GM23338 (cell line): Measurements from ENCODE around the gene SLC25A26. TPM values are rescaled to one million over a fixed set of nuclear protein-coding genes. Genes with fewer than 3 reads are reported as not detected.

Source experiments
- ATAC-seq: fragments of 200-7000 bp; cut with Tn5 transposase; 3 replicates; pipeline ENCODE4 v1.9.1; 2020
- DNase-seq: peaks from one replicate; pipeline ENCODE4 v3.0.0-alpha.2; 2015; ENCODE audit warnings: low spot score
- H2AFZ ChIP-seq: fragments of 200-600 bp; sonication (generic); 2 replicates; pipeline ENCODE4 v1.8.0; 2016; ENCODE audit warnings: antibody characterized with exemption, mild to moderate bottlenecking, moderate library complexity
- H3F3A ChIP-seq: fragments of 200-600 bp; sonication (generic); replicated peaks from 2 replicates; pipeline ENCODE4 v1.8.0; 2017; ENCODE audit warnings: antibody characterized with exemption, mixed run types, low read depth
- H3K27ac ChIP-seq: fragments of 200-600 bp; sonication (generic); 2 replicates; pipeline ENCODE4 v1.6.1; 2016; ENCODE audit warnings: low read depth
- H3K27me3 ChIP-seq: fragments of 200-600 bp; sonication (generic); 2 replicates; pipeline ENCODE4 v1.8.0; 2016; ENCODE audit warnings: mild to moderate bottlenecking, mixed run types, moderate library complexity; ENCODE audit not compliant: insufficient read depth
- H3K36me3 ChIP-seq: fragments of 200-600 bp; sonication (generic); 2 replicates; pipeline ENCODE4 v1.8.0; 2016; ENCODE audit warnings: mild to moderate bottlenecking; ENCODE audit not compliant: insufficient read depth
- H3K4me1 ChIP-seq: fragments of 200-600 bp; sonication (generic); 2 replicates; pipeline ENCODE4 v1.8.0; 2016; ENCODE audit warnings: mild to moderate bottlenecking, moderate library complexity; ENCODE audit not compliant: insufficient read depth
- H3K4me2 ChIP-seq: fragments of 200-600 bp; sonication (generic); 2 replicates; pipeline ENCODE4 v1.7.1; 2017; ENCODE audit warnings: mixed run types
- H3K4me3 ChIP-seq: fragments of 200-600 bp; sonication (generic); 2 replicates; pipeline ENCODE4 v1.6.1; 2016; ENCODE audit warnings: mixed run types
- H3K79me2 ChIP-seq: fragments of 200-600 bp; sonication (generic); replicated peaks from 2 replicates; pipeline ENCODE4 v1.8.0; 2017; ENCODE audit warnings: mild to moderate bottlenecking; ENCODE audit not compliant: insufficient read depth
- H3K9me2 ChIP-seq: fragments of 200-600 bp; sonication (generic); 2 replicates; pipeline ENCODE4 v1.8.0; 2017; ENCODE audit not compliant: insufficient read depth
- H4K20me1 ChIP-seq: fragments of 200-600 bp; sonication (generic); replicated peaks from 2 replicates; pipeline ENCODE4 v1.8.0; 2017; ENCODE audit warnings: mild to moderate bottlenecking; ENCODE audit not compliant: insufficient read depth
- H3K27ac Mint-ChIP-seq: 2 replicates; pipeline ENCODE4 v1.8.0; 2020; ENCODE audit warnings: inconsistent platforms, mild to moderate bottlenecking, moderate library complexity, mixed read lengths
- H3K27me3 Mint-ChIP-seq: 3 replicates; pipeline ENCODE4 v1.8.0; 2022; ENCODE audit warnings: low read depth, mild to moderate bottlenecking, moderate library complexity, mixed read lengths, inconsistent platforms; ENCODE audit not compliant: insufficient read depth, poor library complexity
- H3K36me3 Mint-ChIP-seq: 3 replicates; pipeline ENCODE4 v1.8.0; 2021; ENCODE audit warnings: low read depth, mild to moderate bottlenecking, inconsistent platforms, moderate library complexity, mixed read lengths
- H3K4me1 Mint-ChIP-seq: 3 replicates; pipeline ENCODE4 v1.8.0; 2020; ENCODE audit warnings: mild to moderate bottlenecking, inconsistent platforms, mixed read lengths
- H3K4me3 Mint-ChIP-seq: 3 replicates; pipeline ENCODE4 v1.8.0; 2021; ENCODE audit warnings: moderate library complexity, mild to moderate bottlenecking, inconsistent platforms, mixed read lengths
- H3K9me3 Mint-ChIP-seq: 3 replicates; pipeline ENCODE4 v1.8.0; 2020; ENCODE audit warnings: moderate library complexity, mild to moderate bottlenecking, inconsistent platforms, mixed read lengths
- CREB1 ChIP-seq: fragments of 250-450 bp; sonication (Bioruptor Pico); IDR thresholded peaks from 2 replicates; pipeline ENCODE4 v1.5.0; 2020; ENCODE audit warnings: low read depth, mild to moderate bottlenecking, moderate library complexity
- CTCF ChIP-seq, 2 experiments: fragments of 200-600 bp in 1 of 2; sonication (generic) in 1 of 2; conservative IDR thresholded peaks; 2 replicates each; pipeline versions ENCODE4 v1.5.1 to v1.6.1; 2016 to 2017; ENCODE audit warnings: antibody characterized with exemption in 2 of 2, low read depth in 2 of 2, mild to moderate bottlenecking in 2 of 2, moderate library complexity in 1 of 2
- ETS1 ChIP-seq: IDR thresholded peaks from 2 replicates; pipeline ENCODE4 v1.6.1; 2016; ENCODE audit warnings: antibody characterized with exemption
- EZH2 ChIP-seq: fragments of 200-600 bp; sonication (generic); IDR thresholded peaks from one replicate; pipeline ENCODE4 v1.8.0; 2017; ENCODE audit warnings: antibody characterized with exemption, mild to moderate bottlenecking, low read depth; ENCODE audit not compliant: unreplicated experiment
- EZH2phosphoT487 ChIP-seq: fragments of 200-600 bp; sonication (generic); IDR thresholded peaks from one replicate; pipeline ENCODE4 v1.8.1; 2018; ENCODE audit warnings: antibody characterized with exemption; ENCODE audit not compliant: unreplicated experiment
- JUNB ChIP-seq: IDR thresholded peaks from one replicate; pipeline ENCODE4 v1.6.1; 2016; ENCODE audit warnings: antibody characterized with exemption; ENCODE audit not compliant: unreplicated experiment
- NANOG ChIP-seq: IDR thresholded peaks from 2 replicates; pipeline ENCODE4 v1.6.1; 2016; ENCODE audit warnings: antibody characterized with exemption, borderline replicate concordance
- POLR2AphosphoS5 ChIP-seq: IDR thresholded peaks from 2 replicates; pipeline ENCODE4 v1.6.1; 2016; ENCODE audit warnings: antibody characterized with exemption, low read depth
- REST ChIP-seq: IDR thresholded peaks from one replicate; pipeline ENCODE4 v1.6.1; 2018; ENCODE audit warnings: antibody characterized with exemption; ENCODE audit not compliant: unreplicated experiment
- STAT1 ChIP-seq: IDR thresholded peaks from one replicate; pipeline ENCODE4 v1.6.1; 2016; ENCODE audit warnings: antibody characterized with exemption; ENCODE audit not compliant: unreplicated experiment
- ZNF114 ChIP-seq: fragments of 250-450 bp; sonication (Bioruptor Pico); IDR thresholded peaks from 2 replicates; pipeline ENCODE4 v1.5.0; 2020; ENCODE audit warnings: mild to moderate bottlenecking, moderate library complexity
- ZNF331 ChIP-seq: fragments of 250-450 bp; sonication (Bioruptor Pico); IDR thresholded peaks from 2 replicates; pipeline ENCODE4 v1.5.0; 2020; ENCODE audit warnings: low read depth, mild to moderate bottlenecking, moderate library complexity
- polyA plus RNA-seq: library from polyadenylated mRNA; unstranded; fragments of >200 nt; fragmentation: Nextera tagmentation; extraction: Ambion mirVana; gene quantifications from 2 replicates; pipeline ENCODE4 v1.2.1, GENCODE V29; 2016
- total RNA-seq: library from RNA; depleted of rRNA; stranded (reverse); fragments of >200 nt; shearing (Covaris generic); gene quantifications from 2 replicates; pipeline ENCODE4 v1.2.3, GENCODE V29; 2014
- TF ChIP-seq, protein P1 (sequence below): fragments of 250-450 bp; sonication (Bioruptor Pico); IDR thresholded peaks from 2 replicates; pipeline ENCODE4 v1.5.0; 2020; ENCODE audit warnings: mild to moderate bottlenecking, moderate library complexity

SLC25A26 gene
- total and polyA plus RNA-seq, 2 experiments from 2014 or later: 24.8 to 40.2 TPM

DNA sequence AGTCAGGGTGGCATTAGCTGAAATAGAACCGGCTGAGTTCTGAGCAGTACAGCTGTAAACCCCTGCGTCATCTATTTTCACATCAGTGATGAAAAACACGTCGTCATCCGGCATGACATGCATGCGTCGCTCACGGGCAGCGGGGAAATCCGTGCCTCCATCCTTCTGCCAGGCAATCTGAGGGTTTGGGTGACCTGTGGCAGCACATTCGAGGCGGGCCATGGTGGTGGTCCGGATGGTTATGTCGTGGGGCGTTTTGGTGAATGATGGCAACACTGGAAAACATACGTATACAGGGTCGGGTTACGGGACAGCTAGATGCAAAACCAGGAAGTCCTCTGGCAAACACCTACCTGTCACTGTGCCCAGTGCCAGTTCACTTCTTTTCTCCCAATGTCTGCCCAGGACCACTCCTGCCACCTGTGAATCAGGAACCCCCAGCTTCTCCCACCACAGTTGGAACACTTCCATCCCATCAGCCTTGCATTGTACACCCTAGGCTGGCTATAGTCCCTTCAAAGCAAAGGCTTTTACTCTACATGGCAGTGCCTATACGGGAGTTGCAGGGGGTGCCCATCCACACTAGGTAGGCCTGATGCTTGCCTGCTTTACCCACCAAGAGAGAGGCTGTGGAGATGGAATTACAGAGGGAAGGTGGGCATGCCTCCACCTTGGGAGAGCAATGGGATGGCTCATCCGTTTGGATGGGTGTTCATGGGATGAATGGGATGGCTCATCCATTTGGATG lies 163.4 kb downstream of the SLC25A26 start:
- TF ChIP-seq, protein P1, sequence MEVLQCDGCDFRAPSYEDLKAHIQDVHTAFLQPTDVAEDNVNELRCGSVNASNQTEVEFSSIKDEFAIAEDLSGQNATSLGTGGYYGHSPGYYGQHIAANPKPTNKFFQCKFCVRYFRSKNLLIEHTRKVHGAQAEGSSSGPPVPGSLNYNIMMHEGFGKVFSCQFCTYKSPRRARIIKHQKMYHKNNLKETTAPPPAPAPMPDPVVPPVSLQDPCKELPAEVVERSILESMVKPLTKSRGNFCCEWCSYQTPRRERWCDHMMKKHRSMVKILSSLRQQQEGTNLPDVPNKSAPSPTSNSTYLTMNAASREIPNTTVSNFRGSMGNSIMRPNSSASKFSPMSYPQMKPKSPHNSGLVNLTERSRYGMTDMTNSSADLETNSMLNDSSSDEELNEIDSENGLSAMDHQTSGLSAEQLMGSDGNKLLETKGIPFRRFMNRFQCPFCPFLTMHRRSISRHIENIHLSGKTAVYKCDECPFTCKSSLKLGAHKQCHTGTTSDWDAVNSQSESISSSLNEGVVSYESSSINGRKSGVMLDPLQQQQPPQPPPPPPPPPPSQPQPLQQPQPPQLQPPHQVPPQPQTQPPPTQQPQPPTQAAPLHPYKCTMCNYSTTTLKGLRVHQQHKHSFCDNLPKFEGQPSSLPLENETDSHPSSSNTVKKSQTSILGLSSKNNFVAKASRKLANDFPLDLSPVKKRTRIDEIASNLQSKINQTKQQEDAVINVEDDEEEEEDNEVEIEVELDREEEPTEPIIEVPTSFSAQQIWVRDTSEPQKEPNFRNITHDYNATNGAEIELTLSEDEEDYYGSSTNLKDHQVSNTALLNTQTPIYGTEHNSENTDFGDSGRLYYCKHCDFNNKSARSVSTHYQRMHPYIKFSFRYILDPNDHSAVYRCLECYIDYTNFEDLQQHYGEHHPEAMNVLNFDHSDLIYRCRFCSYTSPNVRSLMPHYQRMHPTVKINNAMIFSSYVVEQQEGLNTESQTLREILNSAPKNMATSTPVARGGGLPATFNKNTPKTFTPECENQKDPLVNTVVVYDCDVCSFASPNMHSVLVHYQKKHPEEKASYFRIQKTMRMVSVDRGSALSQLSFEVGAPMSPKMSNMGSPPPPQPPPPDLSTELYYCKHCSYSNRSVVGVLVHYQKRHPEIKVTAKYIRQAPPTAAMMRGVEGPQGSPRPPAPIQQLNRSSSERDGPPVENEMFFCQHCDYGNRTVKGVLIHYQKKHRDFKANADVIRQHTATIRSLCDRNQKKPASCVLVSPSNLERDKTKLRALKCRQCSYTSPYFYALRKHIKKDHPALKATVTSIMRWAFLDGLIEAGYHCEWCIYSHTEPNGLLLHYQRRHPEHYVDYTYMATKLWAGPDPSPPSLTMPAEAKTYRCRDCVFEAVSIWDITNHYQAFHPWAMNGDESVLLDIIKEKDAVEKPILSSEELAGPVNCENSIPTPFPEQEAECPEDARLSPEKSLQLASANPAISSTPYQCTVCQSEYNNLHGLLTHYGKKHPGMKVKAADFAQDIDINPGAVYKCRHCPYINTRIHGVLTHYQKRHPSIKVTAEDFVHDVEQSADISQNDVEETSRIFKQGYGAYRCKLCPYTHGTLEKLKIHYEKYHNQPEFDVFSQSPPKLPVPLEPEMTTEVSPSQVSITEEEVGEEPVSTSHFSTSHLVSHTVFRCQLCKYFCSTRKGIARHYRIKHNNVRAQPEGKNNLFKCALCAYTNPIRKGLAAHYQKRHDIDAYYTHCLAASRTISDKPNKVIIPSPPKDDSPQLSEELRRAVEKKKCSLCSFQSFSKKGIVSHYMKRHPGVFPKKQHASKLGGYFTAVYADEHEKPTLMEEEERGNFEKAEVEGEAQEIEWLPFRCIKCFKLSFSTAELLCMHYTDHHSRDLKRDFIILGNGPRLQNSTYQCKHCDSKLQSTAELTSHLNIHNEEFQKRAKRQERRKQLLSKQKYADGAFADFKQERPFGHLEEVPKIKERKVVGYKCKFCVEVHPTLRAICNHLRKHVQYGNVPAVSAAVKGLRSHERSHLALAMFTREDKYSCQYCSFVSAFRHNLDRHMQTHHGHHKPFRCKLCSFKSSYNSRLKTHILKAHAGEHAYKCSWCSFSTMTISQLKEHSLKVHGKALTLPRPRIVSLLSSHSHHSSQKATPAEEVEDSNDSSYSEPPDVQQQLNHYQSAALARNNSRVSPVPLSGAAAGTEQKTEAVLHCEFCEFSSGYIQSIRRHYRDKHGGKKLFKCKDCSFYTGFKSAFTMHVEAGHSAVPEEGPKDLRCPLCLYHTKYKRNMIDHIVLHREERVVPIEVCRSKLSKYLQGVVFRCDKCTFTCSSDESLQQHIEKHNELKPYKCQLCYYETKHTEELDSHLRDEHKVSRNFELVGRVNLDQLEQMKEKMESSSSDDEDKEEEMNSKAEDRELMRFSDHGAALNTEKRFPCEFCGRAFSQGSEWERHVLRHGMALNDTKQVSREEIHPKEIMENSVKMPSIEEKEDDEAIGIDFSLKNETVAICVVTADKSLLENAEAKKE: no peak
- TF ChIP-seq ZNF331 (CRISPR knock-in tag): no peak
- TF ChIP-seq REST: no peak
- no peak; the same call in 1 of the 2 replicates for TF ChIP-seq POLR2AphosphoS5
- no peak for TF ChIP-seq JUNB
- TF ChIP-seq ZNF114: no peak
- no peak for TF ChIP-seq ETS1
- no peak for TF ChIP-seq STAT1
- TF ChIP-seq CTCF (conservative IDR thresholded peaks at IDR 0.05; ENCODE audit: low read depth in 2 of 2): no peak
- TF ChIP-seq EZH2phosphoT487: no peak
- TF ChIP-seq EZH2: no peak
- TF ChIP-seq NANOG: no peak
- TF ChIP-seq CREB1 (CRISPR knock-in tag): no peak
- Histone ChIP-seq H3K27ac (no peak overlapping the region), H3K4me1 (no peaks in the 10 kb centered on the region), H4K20me1 (peaks cover 15% of the 10 kb centered on the region), H3K9me2 (no peaks in the 10 kb centered on the region), H3K4me2 (no peak overlapping the region), H3K4me3 (no peak overlapping the region), H3K27me3 (no peaks in the 10 kb centered on the region), H3F3A (no peaks in the 10 kb centered on the region; the same call in none of the 2 replicates), H3K79me2 (peaks cover 23% of the 10 kb centered on the region), H2AFZ (no peak overlapping the region), H3K36me3 (peaks cover 48% of the 10 kb centered on the region)
- Mint-ChIP-seq H3K9me3 (no peaks in the 10 kb centered on the region), H3K4me3 (no peak overlapping the region), H3K36me3 (peaks cover 89% of the 10 kb centered on the region), H3K4me1 (peaks cover 10% of the 10 kb centered on the region), H3K27me3 (peaks cover 21% of the 10 kb centered on the region), H3K27ac (no peak overlapping the region)
- no peak for ATAC-seq
- no peak for DNase-seq
